NCI-H748 treated with DMSO at 0.1 percent for 48 hours (cell line): ENCODE results near the gene EVL.
"Not testable (repeated sequence)": the region's sequence is repeated elsewhere in the genome, so short reads cannot be mapped to it uniquely, and the experiment has no call there.

Source experiments
- DNase-seq: peaks from one replicate; lab custom pipeline; 2025; lab: John Stamatoyannopoulos, UW

The EVL gene

GRCh38 chr14:100038065-100038464, 27.2 kb upstream of the EVL start:
- no peak for DNase-seq

GRCh38 chr14:100039903-100040302, 25.3 kb upstream of the EVL start:
- no peak for DNase-seq

DNA sequence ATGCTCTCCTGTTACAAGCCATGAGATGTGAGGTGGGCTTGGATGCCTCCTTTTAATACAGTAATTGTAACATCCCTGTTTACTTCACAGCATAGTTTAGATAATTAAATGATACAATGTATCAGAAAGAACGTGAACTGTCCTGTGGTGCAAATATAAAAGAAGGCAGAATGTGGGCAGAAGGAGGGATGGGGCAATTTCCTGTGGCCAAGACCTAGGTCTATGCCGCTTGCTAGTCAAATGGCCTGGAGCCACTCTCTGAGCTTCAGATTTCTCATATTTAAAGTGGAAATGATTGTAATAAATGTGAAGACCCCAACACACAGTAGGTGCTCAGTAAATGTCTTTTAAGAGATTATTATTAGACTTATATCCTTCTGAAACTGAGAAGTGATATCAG, 24.0 kb upstream of the EVL start:
- DNase-seq: no peak

DNA sequence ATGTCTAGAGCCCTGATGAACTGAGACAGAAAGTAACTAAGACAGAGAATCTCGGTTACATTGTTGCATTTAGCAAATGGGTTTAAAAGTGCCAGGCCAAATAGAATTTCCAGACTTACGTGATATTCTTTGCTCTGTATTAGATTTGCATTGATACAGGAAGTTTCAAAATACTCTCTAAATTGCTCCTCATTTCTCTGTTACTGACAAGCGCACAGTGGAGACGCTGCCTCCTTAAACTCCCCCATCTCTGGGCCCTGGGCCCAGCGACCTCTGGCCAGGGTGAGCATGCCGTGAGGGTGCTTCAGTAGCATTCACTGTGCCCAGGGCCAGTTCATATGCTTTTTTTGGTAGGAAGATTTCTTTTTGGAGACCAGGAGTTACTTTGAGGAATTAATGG, 22.9 kb upstream of the EVL start:
- no peak for DNase-seq

DNA sequence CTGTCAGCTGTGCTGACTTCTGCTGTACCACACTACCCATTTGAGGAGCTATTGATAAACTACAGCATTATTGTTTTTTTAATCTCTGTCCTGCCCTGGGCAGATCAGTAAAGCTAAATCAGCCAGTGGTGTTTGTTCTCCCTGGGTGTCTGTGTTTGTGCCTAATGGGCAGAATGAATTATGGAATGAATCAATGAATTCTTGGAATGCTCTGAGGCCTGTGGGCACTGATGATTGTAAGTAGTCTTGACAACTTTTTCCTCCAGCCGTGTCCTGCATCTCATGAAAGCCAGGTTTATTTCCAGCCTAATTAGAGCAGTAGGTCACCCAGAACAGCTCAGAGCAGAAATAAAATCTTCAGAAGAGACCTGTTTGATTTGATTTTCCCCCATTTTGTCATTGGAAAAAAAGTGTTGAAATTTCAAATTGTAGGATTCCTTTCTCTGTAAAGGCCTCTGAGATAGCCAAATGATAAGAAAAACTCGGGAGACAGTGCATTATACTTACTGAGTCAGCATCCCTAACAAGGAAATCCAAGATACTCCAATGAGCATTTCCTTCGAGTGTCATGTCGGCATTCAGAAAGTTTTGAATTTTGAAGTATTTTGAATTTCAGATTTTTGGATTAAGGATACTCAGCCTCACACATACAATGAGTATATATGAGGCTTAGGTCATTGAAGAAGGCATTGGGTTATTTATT, 19.4 kb upstream of the EVL start:
- no peak for DNase-seq

GRCh38 chr14:100047600-100047999, 17.6 kb upstream of the EVL start:
- DNase-seq: no peak

GRCh38 chr14:100048786-100049185, 16.4 kb upstream of the EVL start:
- DNase-seq: no peak

GRCh38 chr14:100049220-100049619, 16.0 kb upstream of the EVL start:
- DNase-seq: no peak

DNA sequence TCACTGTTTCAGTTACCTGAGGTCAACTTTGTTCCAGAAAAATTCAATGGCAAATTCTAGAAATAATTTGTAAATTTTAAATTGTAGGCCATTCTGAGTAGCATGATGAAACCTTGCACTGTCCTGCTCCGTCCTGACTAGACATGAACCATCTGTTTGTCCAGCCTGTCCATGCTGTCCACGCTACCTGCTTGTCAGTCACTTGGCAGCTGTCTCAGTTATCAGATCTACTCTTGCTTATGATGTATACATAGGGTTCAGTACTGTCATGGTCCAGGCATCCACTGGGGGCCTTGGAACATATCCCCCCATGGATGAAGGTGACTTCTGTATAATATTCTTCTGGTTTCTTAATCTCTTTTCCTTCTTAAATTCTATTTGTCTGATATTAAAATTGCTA, 14.1 kb upstream of the EVL start:
- DNase-seq: no peak

- no peak for DNase-seq
Measured at GRCh38 chr14:100051543-100051942, 13.7 kb upstream of the EVL start.

GRCh38 chr14:100052819-100053218, 12.4 kb upstream of the EVL start:
- DNase-seq: no peak

DNA sequence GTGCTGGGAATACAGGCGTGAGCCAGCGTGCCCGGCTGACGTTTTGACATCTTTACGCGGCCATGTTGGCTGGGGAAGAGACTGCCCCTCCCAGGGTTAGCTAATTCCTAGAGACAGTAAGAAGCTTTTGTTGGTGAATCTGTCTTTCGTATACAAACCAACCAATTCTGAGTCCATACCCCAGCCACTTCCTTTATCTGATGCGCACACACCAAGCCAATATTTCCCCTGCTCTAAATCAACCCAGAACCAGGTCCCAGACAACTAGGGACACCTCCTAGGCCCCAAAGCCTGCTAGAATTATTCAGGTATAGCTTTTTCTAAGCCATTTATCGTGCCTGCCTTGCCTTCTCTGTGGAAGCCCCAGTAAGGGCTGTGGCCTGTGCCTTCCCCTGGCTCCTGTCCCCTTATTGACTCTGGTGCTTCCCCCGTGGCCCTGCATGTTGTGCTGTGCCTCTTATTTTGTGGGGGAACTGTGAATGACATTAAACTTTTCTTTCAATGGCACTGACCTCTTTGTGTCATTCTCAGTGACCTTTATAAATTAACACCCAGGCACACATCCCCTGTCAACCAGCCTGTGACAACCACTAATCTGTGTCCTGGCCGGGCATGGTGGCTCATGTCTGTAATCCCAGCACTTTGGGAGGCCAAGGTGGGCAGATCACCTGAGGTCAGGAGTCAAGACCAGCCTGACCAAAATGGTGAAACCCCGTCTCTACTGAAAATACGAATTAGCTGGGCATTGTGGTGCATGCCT, 10.7 kb upstream of the EVL start:
- no peak for DNase-seq

- no peak for DNase-seq
Measured at GRCh38 chr14:100056431-100056830, 8.8 kb upstream of the EVL start.

GRCh38 chr14:100056964-100057795, 8.0 kb upstream of the EVL start:
- no peak for DNase-seq

- no peak for DNase-seq
Measured at GRCh38 chr14:100058777-100059437, 6.3 kb upstream of the EVL start.

DNA sequence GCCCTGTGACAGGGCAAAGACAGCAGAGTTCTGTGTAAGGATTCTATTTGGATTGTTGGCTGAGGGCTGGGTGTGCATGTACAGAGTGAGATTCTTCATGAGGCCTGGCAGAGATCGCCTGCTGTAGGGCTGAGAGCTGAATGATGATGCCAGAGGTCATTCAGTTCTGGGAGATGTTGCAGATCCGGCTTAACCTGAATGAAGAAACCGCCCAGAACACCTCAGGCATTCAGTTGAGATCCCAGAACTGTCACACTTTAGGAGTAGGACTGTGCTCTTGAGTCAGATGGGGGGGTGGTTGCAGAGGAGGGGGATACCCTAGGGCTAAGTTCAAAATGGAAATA, 5.8 kb upstream of the EVL start:
- no peak for DNase-seq

- no peak for DNase-seq
Measured at GRCh38 chr14:100060760-100061159, 4.5 kb upstream of the EVL start.

DNA sequence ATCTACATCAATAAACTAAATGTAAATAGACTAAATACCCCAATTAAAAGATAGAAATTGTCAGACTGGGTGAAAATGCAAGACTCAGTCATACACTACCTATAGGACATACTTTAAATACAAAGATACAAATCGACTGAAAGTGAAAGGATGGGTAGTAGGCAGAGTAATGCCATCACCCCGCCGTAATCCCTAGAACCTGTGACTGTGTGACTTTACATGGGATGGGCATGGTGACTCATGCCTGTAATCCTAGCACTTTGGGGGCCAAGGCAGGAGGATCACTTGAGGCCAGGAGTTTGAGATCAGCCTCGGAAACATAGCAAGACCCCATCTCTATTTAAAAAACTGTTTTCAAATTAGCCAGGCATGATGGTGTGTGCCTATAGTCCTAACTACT, 2.6 kb upstream of the EVL start:
- no peak for DNase-seq

GRCh38 chr14:100063314-100063941, 1.8 kb upstream of the EVL start:
- no peak for DNase-seq

GRCh38 chr14:100064335-100065092, 708 bp upstream of the EVL start:
- DNase-seq: not testable (repeated sequence)

GRCh38 chr14:100065942-100066574, 836 bp downstream of the EVL start:
- DNase-seq: no peak
